CD4-positive, alpha-beta T cell (primary cell): ENCODE data around the gene AKNA. TPM values are rescaled to one million over a fixed set of nuclear protein-coding genes. Genes with fewer than 3 reads are reported as not detected.

Experiments
- ATAC-seq: fragments of 200-7000 bp; cut with Tn5 transposase; one replicate; pipeline ENCODE4 v1.10.0; 2022; ENCODE audit warnings: mild to moderate bottlenecking; ENCODE audit not compliant: poor library complexity
- CTCF ChIA-PET: fragments of 350-600 bp; sonication (Branson Sonifier 250); formaldehyde crosslinking; loops from one replicate; lab custom pipeline; 2021; ENCODE audit warnings: antibody characterized with exemption, inconsistent platforms; lab: Charles Lee
- POLR2A ChIA-PET: fragments of 350-600 bp; sonication (Branson Sonifier 250); formaldehyde crosslinking; loops from one replicate; lab custom pipeline; 2021; ENCODE audit warnings: antibody characterized with exemption, inconsistent platforms; lab: Charles Lee
- DNase-seq, 14 experiments: peaks; one replicate each; pipeline ENCODE4 v3.0.0-alpha.2; 2013 to 2020; ENCODE audit warnings: mixed read lengths in 2 of 14
- H3K27ac ChIP-seq, 2 donors: one replicate each; pipeline versions ENCODE4 v1.5.1 to v1.7.0; 2013; ENCODE audit warnings: low read length in 2 of 2, low read depth in 1 of 2, mild to moderate bottlenecking in 1 of 2
- H3K27me3 ChIP-seq, 2 experiments: 1 replicate in 1 of 2; 2 replicates in 1 of 2; pipeline versions ENCODE4 v1.6.1 to v1.7.0; 2013; ENCODE audit warnings: low read length in 2 of 2, control low read depth in 1 of 2, mild to moderate bottlenecking in 1 of 2, moderate library complexity in 1 of 2; ENCODE audit not compliant: insufficient read depth in 2 of 2, control insufficient read depth in 1 of 2
- H3K36me3 ChIP-seq: one replicate; pipeline ENCODE4 v1.6.1; 2013; ENCODE audit warnings: low read length, control low read depth; ENCODE audit not compliant: insufficient read depth
- H3K4me1 ChIP-seq: one replicate; pipeline ENCODE4 v1.6.1; 2013; ENCODE audit warnings: low read length, control low read depth; ENCODE audit not compliant: insufficient read depth
- H3K4me3 ChIP-seq: one replicate; pipeline ENCODE4 v1.5.1; 2013; ENCODE audit warnings: mild to moderate bottlenecking, low read length, moderate library complexity
- H3K9me3 ChIP-seq, 2 experiments: 1 replicate in 1 of 2; 2 replicates in 1 of 2; pipeline versions ENCODE4 v1.6.1 to v1.7.0; 2013; ENCODE audit warnings: low read length in 2 of 2, mild to moderate bottlenecking in 2 of 2, control low read depth in 1 of 2, moderate library complexity in 1 of 2; ENCODE audit not compliant: control insufficient read depth in 1 of 2, insufficient read depth in 1 of 2
- H3K27ac Mint-ChIP-seq: one replicate; pipeline ENCODE4 v1.8.0; 2020; ENCODE audit warnings: mixed read lengths
- H3K27me3 Mint-ChIP-seq: one replicate; pipeline ENCODE4 v1.8.0; 2021; ENCODE audit warnings: mixed read lengths
- H3K36me3 Mint-ChIP-seq: one replicate; pipeline ENCODE4 v1.8.0; 2021; ENCODE audit warnings: low read depth, mixed read lengths
- H3K4me1 Mint-ChIP-seq: one replicate; pipeline ENCODE4 v1.8.0; 2021; ENCODE audit warnings: low read depth, mixed read lengths
- H3K4me3 Mint-ChIP-seq: one replicate; pipeline ENCODE4 v1.8.0; 2020; ENCODE audit warnings: mild to moderate bottlenecking, mixed read lengths
- H3K9me3 Mint-ChIP-seq: one replicate; pipeline ENCODE4 v1.8.0; 2020; ENCODE audit warnings: mixed read lengths
- intact Hi-C, 2 experiments: fragments of 100-400 bp; cut with DNase I in 1 of 2; cut with micrococcal nuclease in 1 of 2; formaldehyde crosslinking; loops; one replicate each; pipeline versions ENCODE4 v1.15.1 to v1.9.0; 2023 to 2025; cut with DNase I, micrococcal nuclease
- total RNA-seq, 174 experiments: library from RNA in 2 of 174; stranded (reverse) in 2 of 174; gene quantifications; one replicate each; pipeline ENCODE4 v1.2.3 and lab custom pipeline; 2021 to 2026
- TF ChIP-seq, protein P1 (sequence below): fragments of 200-600 bp; IDR thresholded peaks from one replicate; pipeline ENCODE4 v1.8.0; 2022; ENCODE audit warnings: antibody characterized with exemption, mild to moderate bottlenecking

Gene AKNA
- total RNA-seq, 2 experiments from 2014 or later, result 247 to 258 TPM

DNA sequence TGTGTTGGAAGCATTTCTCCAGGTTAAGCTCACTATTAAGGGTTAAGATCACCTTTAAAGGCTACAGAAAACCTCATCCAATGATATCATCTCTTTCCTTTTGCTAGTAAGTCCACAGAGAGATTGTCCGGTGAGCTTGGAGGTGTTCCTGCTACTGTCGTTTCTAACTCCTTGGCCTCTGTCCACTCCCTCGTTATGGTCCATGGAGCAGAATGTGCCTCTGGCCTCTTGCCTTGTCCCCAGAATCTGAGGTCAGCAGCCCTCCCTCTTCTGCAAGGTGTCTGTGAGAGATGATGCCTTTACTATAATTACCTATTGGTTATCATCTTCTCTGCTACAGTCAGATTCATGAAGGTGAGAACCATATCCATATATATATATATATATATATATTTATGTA lies 43.1 kb downstream of the AKNA start:
- intact Hi-C loops, result loop anchor here in 1 of 2 experiments (5.0 kb wide), 3 partner anchors 43 to 248 kb away; partner anchors contain the start of genes AKNA and WHRN
- H3K27ac Mint-ChIP-seq, result peak overlapping the region; percentile 81

DNA sequence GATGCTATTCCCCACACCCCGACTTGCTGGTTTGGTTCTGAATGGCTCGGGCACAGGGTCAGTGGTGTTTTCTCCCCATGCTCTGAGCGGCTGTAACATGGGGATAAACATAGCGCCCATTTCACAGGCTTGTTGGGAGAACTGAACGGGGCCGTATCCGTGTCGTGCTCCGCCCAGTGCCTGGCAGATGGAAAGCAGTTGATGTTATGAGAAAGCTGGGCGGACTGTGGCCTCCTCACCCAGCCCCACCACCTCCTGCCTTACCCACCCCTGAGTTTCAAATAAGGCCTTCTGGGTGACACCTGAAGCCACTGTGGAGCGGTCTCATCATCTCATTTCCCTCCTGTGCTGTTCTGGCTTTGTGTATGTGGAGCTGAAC lies 43.6 kb downstream of the AKNA start:
- TF ChIP-seq, protein P1, sequence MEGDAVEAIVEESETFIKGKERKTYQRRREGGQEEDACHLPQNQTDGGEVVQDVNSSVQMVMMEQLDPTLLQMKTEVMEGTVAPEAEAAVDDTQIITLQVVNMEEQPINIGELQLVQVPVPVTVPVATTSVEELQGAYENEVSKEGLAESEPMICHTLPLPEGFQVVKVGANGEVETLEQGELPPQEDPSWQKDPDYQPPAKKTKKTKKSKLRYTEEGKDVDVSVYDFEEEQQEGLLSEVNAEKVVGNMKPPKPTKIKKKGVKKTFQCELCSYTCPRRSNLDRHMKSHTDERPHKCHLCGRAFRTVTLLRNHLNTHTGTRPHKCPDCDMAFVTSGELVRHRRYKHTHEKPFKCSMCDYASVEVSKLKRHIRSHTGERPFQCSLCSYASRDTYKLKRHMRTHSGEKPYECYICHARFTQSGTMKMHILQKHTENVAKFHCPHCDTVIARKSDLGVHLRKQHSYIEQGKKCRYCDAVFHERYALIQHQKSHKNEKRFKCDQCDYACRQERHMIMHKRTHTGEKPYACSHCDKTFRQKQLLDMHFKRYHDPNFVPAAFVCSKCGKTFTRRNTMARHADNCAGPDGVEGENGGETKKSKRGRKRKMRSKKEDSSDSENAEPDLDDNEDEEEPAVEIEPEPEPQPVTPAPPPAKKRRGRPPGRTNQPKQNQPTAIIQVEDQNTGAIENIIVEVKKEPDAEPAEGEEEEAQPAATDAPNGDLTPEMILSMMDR, result no peak
- Mint-ChIP-seq H3K4me3 (no peak overlapping the region), H3K9me3 (no peaks in the 10 kb centered on the region), H3K36me3 (peaks cover 95% of the 10 kb centered on the region), H3K27ac (peak overlapping the region; percentile 81), H3K4me1 (peaks cover 34% of the 10 kb centered on the region), H3K27me3 (no peaks in the 10 kb centered on the region)
- H3K27me3 ChIP-seq, result no peaks in the 10 kb centered on the region
- intact Hi-C loops, result loop anchor here in 1 of 2 experiments (5.0 kb wide), 2 partner anchors 163 to 248 kb away; partner anchors contain the start of gene WHRN
- no peaks in the 10 kb centered on the region for H3K9me3 ChIP-seq
- ATAC-seq, result no peak
- peaks cover 99% of the 10 kb centered on the region for H3K36me3 ChIP-seq
- H3K27ac ChIP-seq, result no peak overlapping the region
- POLR2A ChIA-PET, result interaction anchor here (0.6 to 4.2 kb wide), 2 partner anchors 28 to 248 kb away, joined by 3 to 17 read pairs; no protein-coding TSS in a partner anchor
- no peak for DNase-seq
- no peak overlapping the region for H3K4me3 ChIP-seq
- CTCF ChIA-PET, result no interaction called here
- peaks cover 16% of the 10 kb centered on the region for H3K4me1 ChIP-seq

More for the DNA sequence above, 43.1 kb downstream of the AKNA start:
- peaks cover 18% of the 10 kb centered on the region for H3K4me1 ChIP-seq
- POLR2A ChIA-PET, result interaction anchor here (0.6 to 4.2 kb wide), 2 partner anchors 27 to 248 kb away, joined by 3 to 17 read pairs; no protein-coding TSS in a partner anchor
- TF ChIP-seq, protein P1, result no peak
- CTCF ChIA-PET, result no interaction called here
- DNase-seq (no peak), ATAC-seq (no peak)
- H3K27me3 ChIP-seq, result no peaks in the 10 kb centered on the region
- no peaks in the 10 kb centered on the region for H3K9me3 ChIP-seq
- Mint-ChIP-seq H3K4me3 (no peak overlapping the region), H3K36me3 (peaks cover 95% of the 10 kb centered on the region), H3K4me1 (peaks cover 39% of the 10 kb centered on the region), H3K27me3 (no peaks in the 10 kb centered on the region), H3K9me3 (no peaks in the 10 kb centered on the region)
- H3K4me3 ChIP-seq, result no peak overlapping the region
- H3K27ac ChIP-seq, result no peak overlapping the region
- peaks cover 99% of the 10 kb centered on the region for H3K36me3 ChIP-seq

- Histone ChIP-seq H3K36me3 (peaks cover 99% of the 10 kb centered on the region), H3K27me3 (no peaks in the 10 kb centered on the region), H3K4me1 (peaks cover 12% of the 10 kb centered on the region), H3K9me3 (no peaks in the 10 kb centered on the region), H3K27ac (peak overlapping the region in 1 of 2 donors; percentile 30), H3K4me3 (no peak overlapping the region)
- peaks cover 95% of the 10 kb centered on the region for H3K36me3 Mint-ChIP-seq
- peaks cover 29% of the 10 kb centered on the region for H3K4me1 Mint-ChIP-seq
- CTCF ChIA-PET, result no interaction called here
- no peak for DNase-seq
- TF ChIP-seq, protein P1, result no peak
- POLR2A ChIA-PET, result interaction anchor here (4.2 kb wide), 1 partner anchor 28 kb away, joined by 17 read pairs; no protein-coding TSS in a partner anchor
- H3K27ac Mint-ChIP-seq, result peak overlapping the region; percentile 81
- intact Hi-C loops, result loop anchor here in 1 of 2 experiments (5.0 kb wide), 2 partner anchors 164 to 249 kb away; partner anchors contain the start of gene WHRN
- no peak for ATAC-seq
- no peak overlapping the region for H3K4me3 Mint-ChIP-seq
- no peaks in the 10 kb centered on the region for H3K27me3 Mint-ChIP-seq
- H3K9me3 Mint-ChIP-seq, result no peaks in the 10 kb centered on the region
Observed at GRCh38 chr9:114343471-114344187, 44.2 kb downstream of the AKNA start.
